ENCODE measurements around the gene NEK8.
"Not testable (repeated sequence)": the region's sequence is repeated elsewhere in the genome, so short reads cannot be mapped to it uniquely, and the experiment has no call there.

NEK8 gene

DNA sequence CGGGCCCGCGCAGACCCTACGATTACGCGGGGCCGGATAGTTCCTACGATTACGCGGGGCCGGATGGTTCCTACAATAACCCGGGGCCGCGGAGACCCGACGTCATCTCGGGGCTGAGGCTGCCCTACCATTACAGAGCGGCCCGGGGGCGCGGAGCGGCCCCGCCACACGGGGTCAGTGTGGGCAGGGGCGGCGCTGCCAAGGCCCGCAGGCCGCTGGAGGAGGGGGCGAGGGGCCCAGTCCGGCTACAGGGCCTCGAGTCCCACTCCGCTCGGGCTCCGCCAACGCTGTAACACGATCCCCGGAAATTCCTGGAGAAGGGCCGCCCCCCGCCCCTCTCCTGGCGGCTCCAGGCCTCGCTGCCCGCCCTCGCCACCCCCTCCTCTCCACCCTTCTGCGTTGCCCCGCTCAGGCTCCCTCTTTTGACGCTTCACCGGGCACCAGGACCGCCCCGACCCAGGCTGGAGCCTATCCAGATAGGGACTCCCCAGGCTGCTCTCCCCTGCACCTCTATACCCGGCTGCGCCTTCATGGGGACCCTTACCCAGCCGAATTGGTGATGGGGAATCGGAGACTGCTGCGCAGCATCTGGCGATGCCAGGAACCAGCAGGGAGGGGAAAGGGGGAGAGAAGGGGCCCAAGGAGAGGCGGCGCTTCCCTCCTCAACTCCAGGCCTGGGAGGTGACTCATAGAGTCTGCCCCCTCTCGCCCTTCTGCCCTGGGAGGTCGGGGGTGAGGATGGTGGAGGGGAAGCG, 10.8 kb upstream of the NEK8 start, which contains the start of gene RAB34:
Gene RAB34, minus strand, starts transcription at position 291 of the 755 bp plus-strand sequence. CDS start 602 bp downstream, outside the sequence.
- Mint-ChIP-seq H3K27ac (peak within 1 kb of the TSS; percentile 80), H3K4me1 (peaks cover 49% of the 10 kb centered on the region), H3K9me3 (no peaks in the 10 kb centered on the region), H3K4me3 (peak within 1 kb of the TSS; percentile 80), H3K27me3 (peaks cover 17% of the 10 kb centered on the region), H3K36me3 (peaks cover 30% of the 10 kb centered on the region)
- peak; percentile 2 for ATAC-seq

DNA sequence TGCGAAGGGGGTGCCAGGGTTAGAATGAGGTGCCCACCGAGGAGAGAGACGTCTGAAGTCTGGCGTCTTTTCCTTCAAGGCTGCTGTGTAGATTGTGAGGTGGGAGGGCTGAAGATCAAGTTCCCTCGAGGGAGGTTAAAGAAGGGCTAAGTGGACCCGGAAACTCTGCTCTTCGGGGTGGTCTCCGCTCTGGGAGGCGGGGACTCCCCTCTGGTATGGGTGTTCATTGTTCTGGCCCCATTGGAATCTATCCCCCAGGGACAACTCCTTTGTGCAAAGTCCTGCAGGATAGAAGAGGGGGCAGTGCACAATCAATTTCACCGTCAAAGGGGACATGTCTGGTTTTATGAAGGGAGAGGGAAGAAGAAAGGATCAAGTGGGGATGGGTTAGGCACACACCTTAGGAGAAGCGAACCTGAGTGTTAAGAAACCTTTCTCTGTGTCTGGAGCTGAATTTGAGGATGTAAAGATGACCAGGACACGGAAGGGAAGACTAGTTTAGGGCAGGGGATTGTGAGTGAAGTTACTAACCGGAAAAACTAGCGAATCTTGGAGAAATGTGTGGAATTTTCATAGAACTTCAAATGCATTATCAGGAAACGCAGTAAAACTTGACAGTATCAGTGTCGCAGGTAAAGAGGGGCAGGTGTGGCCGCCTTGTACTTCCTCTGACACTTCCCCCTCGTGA, 10.1 kb upstream of the NEK8 start:
- peak overlapping the region; percentile 80 for H3K27ac Mint-ChIP-seq
- H3K27me3 Mint-ChIP-seq, result peaks cover 17% of the 10 kb centered on the region
- H3K4me1 Mint-ChIP-seq, result peaks cover 50% of the 10 kb centered on the region
- no peaks in the 10 kb centered on the region for H3K9me3 Mint-ChIP-seq
- no peak for ATAC-seq
- peak overlapping the region; percentile 80 for H3K4me3 Mint-ChIP-seq
- peaks cover 33% of the 10 kb centered on the region for H3K36me3 Mint-ChIP-seq

DNA sequence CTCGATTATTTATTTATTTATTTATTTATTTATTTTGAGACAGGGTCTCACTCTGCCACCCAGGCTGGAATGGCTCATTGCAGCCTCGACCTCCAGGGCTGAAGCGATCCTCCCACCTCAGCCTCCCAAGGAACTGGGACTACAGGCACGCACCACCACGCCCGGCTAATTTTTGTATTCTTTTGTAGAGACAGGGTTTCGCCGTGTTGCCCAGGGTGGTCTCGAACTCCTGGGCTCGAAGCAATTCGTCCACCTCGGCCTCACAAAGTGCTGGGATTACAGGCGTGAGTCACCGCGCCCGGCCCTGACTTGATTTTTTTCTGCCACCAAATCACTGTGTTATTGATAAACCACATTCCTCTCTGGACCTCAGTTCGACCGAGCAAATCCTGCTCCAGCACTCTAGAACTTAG, 9.6 kb upstream of the NEK8 start:
- Mint-ChIP-seq H3K9me3 (no peaks in the 10 kb centered on the region), H3K27ac (peak overlapping the region; percentile 97), H3K4me1 (peaks cover 56% of the 10 kb centered on the region), H3K4me3 (peak overlapping the region; percentile 98), H3K27me3 (peaks cover 17% of the 10 kb centered on the region), H3K36me3 (peaks cover 38% of the 10 kb centered on the region)
- ATAC-seq, result no peak

DNA sequence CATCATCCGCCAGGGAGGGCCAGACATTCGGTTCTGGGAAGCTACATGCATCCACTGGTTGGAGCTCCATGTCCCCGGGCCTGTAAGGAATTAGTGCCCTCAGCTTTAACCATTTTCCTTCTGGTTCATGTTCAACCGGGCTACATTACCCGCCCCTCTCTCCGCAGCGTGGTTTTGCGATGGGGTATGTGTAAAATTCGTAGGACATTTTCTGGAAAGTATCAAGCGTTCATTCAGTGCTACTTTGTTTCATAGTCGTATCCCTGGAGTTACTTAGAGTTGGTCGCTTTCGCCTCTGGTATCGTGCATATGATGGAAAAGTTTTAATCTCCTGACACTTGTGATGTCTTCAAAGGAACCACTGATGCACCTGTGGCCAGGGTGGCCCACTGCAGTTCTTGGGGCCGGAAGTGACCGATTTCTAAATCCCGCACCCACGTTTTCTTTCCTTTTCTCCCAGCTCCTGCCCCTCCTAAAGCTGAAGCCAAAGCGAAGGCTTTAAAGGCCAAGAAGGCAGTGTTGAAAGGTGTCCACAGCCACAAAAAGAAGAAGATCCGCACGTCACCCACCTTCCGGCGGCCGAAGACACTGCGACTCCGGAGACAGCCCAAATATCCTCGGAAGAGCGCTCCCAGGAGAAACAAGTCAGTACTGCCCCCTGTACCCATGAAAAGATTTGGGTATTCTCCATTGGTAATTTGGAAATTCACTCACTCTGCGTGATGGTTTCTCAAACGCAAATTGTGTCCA, 8.2 kb upstream of the NEK8 start:
- peaks cover 52% of the 10 kb centered on the region for H3K36me3 Mint-ChIP-seq
- H3K4me1 Mint-ChIP-seq, result peaks cover 62% of the 10 kb centered on the region
- peak overlapping the region; percentile 97 for H3K27ac Mint-ChIP-seq
- ATAC-seq, result no peak
- peaks cover 6% of the 10 kb centered on the region for H3K27me3 Mint-ChIP-seq
- H3K9me3 Mint-ChIP-seq, result no peaks in the 10 kb centered on the region
- peak overlapping the region; percentile 98 for H3K4me3 Mint-ChIP-seq

DNA sequence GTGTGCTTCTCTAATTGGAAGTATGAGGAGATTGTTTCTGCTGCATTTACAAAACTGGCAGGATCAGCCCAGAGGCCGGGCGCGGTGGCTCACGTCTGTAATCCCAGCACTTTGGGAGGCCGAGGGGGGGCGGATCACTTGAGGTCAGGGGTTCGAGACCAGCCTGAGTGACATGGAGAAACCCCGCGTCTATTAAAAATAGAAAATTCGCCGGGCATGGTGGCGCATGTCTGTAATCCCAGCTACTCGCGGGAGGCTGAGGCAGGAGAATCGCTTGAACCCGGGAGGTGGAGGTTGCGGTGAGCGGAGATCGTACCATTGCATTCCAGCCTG, 7.6 kb upstream of the NEK8 start:
- not testable (repeated sequence) for H3K9me3 Mint-ChIP-seq, ATAC-seq, H3K27me3 Mint-ChIP-seq
- peaks cover 61% of the 10 kb centered on the region for H3K4me1 Mint-ChIP-seq
- H3K36me3 Mint-ChIP-seq, result peaks cover 54% of the 10 kb centered on the region
- peak overlapping the region; percentile 98 for H3K4me3 Mint-ChIP-seq
- peak overlapping the region; percentile 97 for H3K27ac Mint-ChIP-seq

DNA sequence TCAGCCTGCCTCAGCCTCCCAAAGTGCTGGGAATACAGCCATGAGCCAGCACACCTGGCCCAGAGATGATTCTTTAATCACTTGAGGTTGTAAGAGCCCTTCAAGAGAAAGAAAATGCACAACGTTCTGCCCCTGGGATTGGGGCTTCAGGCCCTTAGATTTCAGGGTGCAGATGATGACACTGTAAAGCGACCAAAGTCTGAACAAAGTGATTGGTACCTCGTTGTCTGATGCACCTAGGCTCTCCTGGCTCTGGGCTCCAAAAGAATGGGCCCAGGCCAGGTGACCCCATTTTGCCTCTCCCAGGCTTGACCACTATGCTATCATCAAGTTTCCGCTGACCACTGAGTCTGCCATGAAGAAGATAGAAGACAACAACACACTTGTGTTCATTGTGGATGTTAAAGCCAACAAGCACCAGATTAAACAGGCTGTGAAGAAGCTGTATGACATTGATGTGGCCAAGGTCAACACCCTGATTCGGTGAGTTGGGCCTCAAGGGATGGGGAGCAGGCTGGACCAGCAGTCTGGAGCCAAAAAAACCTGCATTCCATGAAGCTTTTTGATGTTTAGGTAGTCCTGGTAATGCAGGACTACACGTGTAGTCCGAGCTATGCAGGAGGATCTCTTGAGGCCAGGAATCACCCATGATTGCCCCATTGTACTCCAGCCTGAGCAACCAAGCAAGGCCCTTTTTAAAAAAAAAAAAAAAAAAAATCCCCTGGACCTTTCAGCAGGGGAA, 6.0 kb upstream of the NEK8 start:
- Mint-ChIP-seq H3K27ac (peak overlapping the region; percentile 97), H3K4me1 (peaks cover 63% of the 10 kb centered on the region), H3K27me3 (no peaks in the 10 kb centered on the region), H3K4me3 (peak overlapping the region; percentile 98), H3K9me3 (no peaks in the 10 kb centered on the region), H3K36me3 (peaks cover 54% of the 10 kb centered on the region)
- ATAC-seq, result no peak

DNA sequence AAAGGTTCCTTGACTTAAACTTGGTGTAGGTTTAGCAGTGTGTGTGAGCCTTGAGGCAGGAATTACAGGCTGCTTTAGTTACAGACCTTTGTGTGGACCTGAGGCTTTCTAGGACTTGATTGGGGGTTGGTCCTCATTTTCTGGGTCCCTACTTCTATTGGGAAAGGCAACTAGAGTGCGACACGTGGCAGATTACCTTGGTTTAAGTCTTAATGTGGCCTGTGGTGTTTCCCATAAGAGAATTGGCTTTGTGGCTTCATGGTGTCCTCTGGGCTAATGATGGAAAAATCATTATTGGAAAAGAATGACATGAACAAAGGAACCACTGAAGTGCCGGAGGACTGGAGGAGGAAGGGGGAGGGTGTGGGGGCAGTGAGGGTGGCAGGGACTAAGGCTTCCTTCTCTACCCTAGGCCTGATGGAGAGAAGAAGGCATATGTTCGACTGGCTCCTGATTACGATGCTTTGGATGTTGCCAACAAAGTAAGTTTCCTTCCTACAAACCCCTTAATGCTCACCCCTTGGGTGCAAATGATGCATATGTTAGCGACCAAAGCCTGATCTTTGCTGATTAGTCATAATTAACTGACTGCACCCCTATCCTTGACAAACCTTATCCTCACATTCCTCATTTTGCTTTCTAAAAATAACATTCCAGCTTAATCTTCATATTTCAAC, 5.3 kb upstream of the NEK8 start:
- Mint-ChIP-seq H3K27ac (peak overlapping the region; percentile 89), H3K36me3 (peaks cover 54% of the 10 kb centered on the region)

DNA sequence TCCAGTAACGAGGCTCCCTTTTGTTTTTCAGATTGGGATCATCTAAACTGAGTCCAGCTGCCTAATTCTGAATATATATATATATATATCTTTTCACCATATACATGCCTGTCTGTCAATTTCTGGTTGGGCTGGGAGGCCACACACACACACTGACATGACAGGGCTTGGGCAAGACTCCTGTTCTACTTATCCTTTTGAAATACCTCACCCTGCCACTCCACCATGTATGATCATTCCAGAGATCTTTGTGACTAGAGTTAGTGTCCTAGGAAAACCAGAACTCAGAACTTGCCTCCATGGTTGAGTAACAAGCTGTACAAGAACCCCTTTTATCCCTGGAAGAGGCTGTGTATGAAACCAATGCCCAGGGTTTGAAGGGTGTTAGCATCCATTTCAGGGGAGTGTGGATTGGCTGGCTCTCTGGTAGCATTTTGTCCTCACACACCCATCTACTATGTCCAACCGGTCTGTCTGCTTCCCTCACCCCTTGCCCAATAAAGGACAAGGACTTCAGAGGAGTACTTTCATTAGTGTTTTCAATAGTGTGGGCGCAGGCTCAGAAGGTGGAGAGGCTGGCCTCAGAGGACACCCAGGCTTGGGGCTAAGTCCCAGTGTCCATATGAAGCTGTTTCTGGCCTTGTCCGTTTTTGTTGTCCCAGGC, 4.6 kb upstream of the NEK8 start:
- Mint-ChIP-seq H3K36me3 (peaks cover 54% of the 10 kb centered on the region), H3K4me3 (peak overlapping the region; percentile 93)

More for the DNA sequence above, 5.3 kb upstream of the NEK8 start:
- ATAC-seq, result no peak
- Mint-ChIP-seq H3K4me3 (peak overlapping the region; percentile 93), H3K4me1 (peaks cover 62% of the 10 kb centered on the region), H3K27me3 (no peaks in the 10 kb centered on the region), H3K9me3 (no peaks in the 10 kb centered on the region)

DNA sequence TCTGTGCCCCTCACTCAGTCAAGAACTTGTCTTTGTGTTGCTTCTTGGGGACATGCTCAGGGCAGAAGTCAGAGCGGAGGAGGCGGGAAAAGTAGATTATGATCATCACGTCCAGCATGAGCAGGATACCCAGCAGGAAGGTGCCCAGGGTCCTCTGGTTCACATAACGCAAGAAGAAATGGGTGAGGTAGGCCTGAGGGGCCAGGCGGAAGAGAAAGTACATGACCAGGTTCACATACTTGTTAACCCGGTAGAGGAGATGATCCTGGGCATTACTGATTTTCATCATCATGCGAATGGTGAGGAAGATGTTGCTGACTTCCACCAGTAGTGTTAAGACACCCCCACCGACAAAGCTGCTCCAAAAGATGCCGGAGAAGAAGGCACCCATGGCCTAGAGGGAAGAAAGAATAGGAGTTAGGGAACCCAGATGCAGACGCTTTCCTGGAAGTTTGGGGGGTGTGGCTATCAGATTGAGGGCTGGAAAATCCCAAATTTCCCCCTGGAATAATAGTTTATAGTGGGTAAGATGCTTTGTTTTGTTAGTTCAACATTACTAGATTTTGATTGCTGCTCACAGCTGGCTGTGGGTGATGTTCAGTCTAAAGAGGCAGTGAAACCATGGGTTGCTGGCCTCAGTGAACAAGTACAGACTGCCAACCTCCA, 4.0 kb upstream of the NEK8 start:
- H3K4me1 Mint-ChIP-seq, result peaks cover 60% of the 10 kb centered on the region
- H3K27me3 Mint-ChIP-seq, result no peaks in the 10 kb centered on the region
- peak overlapping the region; percentile 93 for H3K4me3 Mint-ChIP-seq
- ATAC-seq, result no peak
- H3K36me3 Mint-ChIP-seq, result peaks cover 54% of the 10 kb centered on the region
- peak overlapping the region; percentile 89 for H3K27ac Mint-ChIP-seq
- H3K9me3 Mint-ChIP-seq, result no peaks in the 10 kb centered on the region

More for the DNA sequence above, 4.6 kb upstream of the NEK8 start:
- H3K27ac Mint-ChIP-seq, result peak overlapping the region; percentile 89
- H3K9me3 Mint-ChIP-seq, H3K27me3 Mint-ChIP-seq, ATAC-seq: not testable (repeated sequence)
- H3K4me1 Mint-ChIP-seq, result peaks cover 59% of the 10 kb centered on the region

DNA sequence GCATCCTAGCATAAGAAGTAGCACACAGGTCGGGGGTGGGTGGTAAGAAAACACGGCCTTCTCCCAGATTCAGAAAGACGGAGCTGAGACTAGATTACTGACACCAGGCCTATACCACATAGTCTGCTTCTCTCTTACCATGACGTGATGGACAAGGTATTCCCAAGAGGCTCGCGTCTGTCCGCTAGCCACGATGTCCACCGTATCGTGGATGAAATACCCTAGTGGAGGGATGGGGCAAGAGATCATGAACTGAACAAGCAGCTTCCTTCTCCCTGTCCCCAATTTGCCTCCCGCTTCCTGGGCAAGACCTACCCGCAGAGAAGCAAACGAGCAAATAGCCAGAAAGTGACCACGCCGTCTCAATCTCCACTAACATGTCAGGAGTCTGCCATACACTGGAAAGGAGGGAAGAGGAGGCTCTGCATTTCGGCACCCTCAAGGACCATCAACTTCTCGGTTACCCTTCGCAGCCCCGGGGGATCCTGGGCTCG, 3.4 kb upstream of the NEK8 start:
- H3K4me1 Mint-ChIP-seq, result peaks cover 59% of the 10 kb centered on the region
- no peaks in the 10 kb centered on the region for H3K27me3 Mint-ChIP-seq
- H3K27ac Mint-ChIP-seq, result peak overlapping the region; percentile 89
- H3K9me3 Mint-ChIP-seq, result no peaks in the 10 kb centered on the region
- H3K4me3 Mint-ChIP-seq, result peak overlapping the region; percentile 93
- ATAC-seq, result no peak
- H3K36me3 Mint-ChIP-seq, result peaks cover 49% of the 10 kb centered on the region

DNA sequence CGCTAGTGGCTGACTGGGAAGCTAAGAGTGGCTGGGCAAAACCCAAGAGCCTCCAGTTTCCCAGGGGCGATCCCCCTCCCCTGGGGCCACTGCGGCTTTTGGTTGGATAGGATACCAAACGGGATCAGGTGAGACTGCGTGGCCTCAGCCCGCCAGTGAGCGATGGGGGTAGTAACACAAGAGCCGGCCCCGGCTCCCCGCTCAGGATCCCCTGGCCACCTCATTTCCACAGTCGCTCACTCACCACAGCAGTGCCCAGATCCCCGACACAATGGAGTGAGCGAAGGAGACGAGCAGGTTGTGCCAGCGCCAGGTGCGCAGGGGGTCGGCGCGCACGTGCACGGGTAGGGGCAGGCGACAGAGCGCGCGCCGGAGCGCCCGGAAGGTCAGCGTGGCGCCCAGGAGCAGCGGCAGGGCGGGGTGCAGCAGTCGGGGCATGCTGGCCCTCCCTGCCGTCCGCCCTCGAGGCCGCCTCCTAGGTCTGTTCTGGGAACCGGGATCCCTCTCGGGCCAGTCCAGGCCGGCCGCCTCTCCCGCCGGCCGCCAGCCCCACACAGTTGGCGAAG, 2.8 kb upstream of the NEK8 start:
- Mint-ChIP-seq H3K4me3 (peak overlapping the region; percentile 93), H3K9me3 (no peaks in the 10 kb centered on the region), H3K27ac (peak overlapping the region; percentile 89), H3K27me3 (no peaks in the 10 kb centered on the region), H3K36me3 (peaks cover 44% of the 10 kb centered on the region), H3K4me1 (peaks cover 55% of the 10 kb centered on the region)
- ATAC-seq, result peak; percentile 0

DNA sequence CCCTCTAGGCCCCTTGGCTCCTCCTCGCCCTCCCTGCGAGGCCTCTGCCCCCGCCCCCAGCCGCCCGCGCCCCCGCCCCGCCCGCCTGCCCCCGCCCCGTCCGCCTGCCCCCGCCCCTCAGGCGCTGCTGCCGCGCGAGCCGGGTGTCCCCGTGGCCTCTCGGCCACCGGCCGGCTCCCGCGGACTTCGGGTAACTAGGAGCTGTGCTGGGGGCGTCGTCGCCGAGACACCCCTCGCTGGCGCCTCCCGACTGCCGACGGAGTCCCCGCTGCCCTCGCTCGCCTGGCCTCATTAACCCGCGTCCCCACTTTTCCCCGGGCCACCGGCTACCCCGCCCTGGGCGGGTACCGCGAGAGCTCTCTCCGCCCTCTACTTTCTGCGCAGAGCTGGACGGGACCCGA, 2.4 kb upstream of the NEK8 start, which contains the start of gene TLCD1:
Gene TLCD1, minus strand, starts transcription at position 8 of the 401 bp plus-strand sequence. CDS start 136 bp downstream, outside the sequence.
- Mint-ChIP-seq H3K27me3 (no peaks in the 10 kb centered on the region), H3K4me1 (peaks cover 54% of the 10 kb centered on the region), H3K9me3 (no peaks in the 10 kb centered on the region)

More for the DNA sequence above, 2.4 kb upstream of the NEK8 start, which contains the start of gene TLCD1:
- ATAC-seq, result peak; percentile 59
- peak within 1 kb of the TSS; percentile 89 for H3K27ac Mint-ChIP-seq
- peaks cover 40% of the 10 kb centered on the region for H3K36me3 Mint-ChIP-seq
- H3K4me3 Mint-ChIP-seq, result peak within 1 kb of the TSS; percentile 93

Measured in stimulated activated memory B cell treated with anti-CD40 and anti-IgM and Interleukin-4, amounts not matched to agents 10 μg/mL and 1 μg/mL and 100 μg/mL, for 72 hours (primary cell).